Common myeloid progenitor, CD34-positive (primary cell): Measurements from ENCODE around the gene PCCB.
"Not testable (repeated sequence)": the region's sequence is repeated elsewhere in the genome, so short reads cannot be mapped to it uniquely, and the experiment has no call there.

Experiments used
- CTCF ChIA-PET: fragments of 350-600 bp; sonication (Branson Sonifier 250); formaldehyde crosslinking; loops from one replicate; lab custom pipeline; 2021; ENCODE audit warnings: antibody characterized with exemption; lab: Charles Lee
- POLR2A ChIA-PET: fragments of 350-600 bp; sonication (Branson Sonifier 250); formaldehyde crosslinking; loops from one replicate; lab custom pipeline; 2021; ENCODE audit warnings: antibody characterized with exemption; lab: Charles Lee
- DNase-seq, 3 donors: peaks; one replicate each; pipeline versions ENCODE4 v3.0.0 to v3.0.0-alpha.2; 2013
- H3K27ac ChIP-seq, 2 experiments: 1 replicate in 1 of 2; 2 replicates in 1 of 2; pipeline ENCODE4 v1.7.0; 2013; ENCODE audit warnings: inconsistent platforms in 2 of 2, low read length in 2 of 2, mild to moderate bottlenecking in 2 of 2, low read depth in 1 of 2, moderate library complexity in 1 of 2; ENCODE audit not compliant: severe bottlenecking in 2 of 2, insufficient read depth in 1 of 2, poor library complexity in 1 of 2
- H3K27me3 ChIP-seq, 5 experiments: replicated peaks in 2 of 5; 1 replicate in 3 of 5; 2 replicates in 2 of 5; pipeline versions ENCODE4 v1.6.1 to v1.7.0; 2013; ENCODE audit warnings: low read length in 4 of 5, mild to moderate bottlenecking in 2 of 5, moderate library complexity in 2 of 5, inconsistent platforms in 1 of 5; ENCODE audit not compliant: insufficient read depth in 5 of 5, control insufficient read depth in 4 of 5
- H3K36me3 ChIP-seq, 4 experiments: 1 replicate in 2 of 4; 2 replicates in 2 of 4; pipeline versions ENCODE4 v1.6.1 to v1.7.0; 2013; ENCODE audit warnings: low read length in 3 of 4, control low read depth in 1 of 4, mild to moderate bottlenecking in 1 of 4; ENCODE audit not compliant: control insufficient read depth in 4 of 4, insufficient read depth in 4 of 4
- H3K4me1 ChIP-seq, 4 experiments: 1 replicate in 3 of 4; 2 replicates in 1 of 4; pipeline versions ENCODE4 v1.6.1 to v1.7.1; 2013; ENCODE audit warnings: low read length in 3 of 4, mild to moderate bottlenecking in 3 of 4, control low read depth in 1 of 4, inconsistent platforms in 1 of 4, moderate library complexity in 1 of 4; ENCODE audit not compliant: control insufficient read depth in 4 of 4, insufficient read depth in 4 of 4; ENCODE audit errors: control extremely low read depth in 1 of 4
- H3K4me3 ChIP-seq, 7 experiments: 1 replicate in 4 of 7; 2 replicates in 3 of 7; pipeline versions ENCODE4 v1.5.1 to v1.7.0; 2013; ENCODE audit warnings: mild to moderate bottlenecking in 7 of 7, low read length in 6 of 7, moderate library complexity in 6 of 7, inconsistent platforms in 2 of 7, low read depth in 2 of 7, control low read depth in 1 of 7; ENCODE audit not compliant: insufficient read depth in 4 of 7, control insufficient read depth in 1 of 7; ENCODE audit errors: extremely low read depth in 1 of 7
- H3K9me3 ChIP-seq, 5 experiments: 1 replicate in 4 of 5; 2 replicates in 1 of 5; pipeline versions ENCODE4 v1.6.1 to v1.7.1; 2013; ENCODE audit warnings: low read length in 4 of 5, mild to moderate bottlenecking in 2 of 5, inconsistent platforms in 1 of 5, low read depth in 1 of 5, moderate library complexity in 1 of 5; ENCODE audit not compliant: control insufficient read depth in 4 of 5, insufficient read depth in 2 of 5; ENCODE audit errors: control extremely low read depth in 1 of 5
- WGBS: methylation state at CpG from one replicate; pipeline ENCODE4 v1.1.5; 2013; ENCODE audit not compliant: insufficient coverage; 5-methylcytosine and 5-hydroxymethylcytosine counted together

Gene PCCB

DNA sequence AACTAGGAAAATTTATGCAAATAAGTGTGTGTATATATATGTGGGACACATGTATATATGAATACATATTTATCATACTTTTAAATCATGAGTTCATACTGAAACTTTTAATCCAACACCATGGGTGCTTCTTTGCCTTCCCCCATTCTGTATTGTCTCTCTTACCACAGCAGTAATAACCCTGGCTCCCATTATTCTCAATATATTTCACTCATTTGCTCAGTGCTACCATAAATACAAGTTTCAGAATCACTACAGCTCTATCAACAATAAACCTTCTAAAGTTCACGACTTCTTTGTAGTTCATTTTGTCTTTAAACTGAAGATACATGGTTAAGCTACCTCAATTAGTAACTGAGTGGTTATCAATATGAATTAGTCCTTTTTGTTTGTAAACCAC, 82.2 kb downstream of the PCCB start:
- H3K27me3 ChIP-seq, result no peaks in the 10 kb centered on the region
- peaks cover 16 to 72% (median 45%) of the 10 kb centered on the region in 4 experiments for H3K36me3 ChIP-seq
- no peak overlapping the region for H3K4me3 ChIP-seq
- H3K27ac ChIP-seq, result no peak overlapping the region
- ChIA-PET CTCF (interaction anchor here (1.1 kb wide), 1 partner anchor 20 kb away, joined by 3 read pairs; no protein-coding TSS in a partner anchor), POLR2A (no interaction called here)
- no peak for DNase-seq
- no CpG with 5 or more reads among the region's 1 CpG for WGBS
- H3K4me1 ChIP-seq, result no peaks in the 10 kb centered on the region
- H3K9me3 ChIP-seq, result peaks cover 0 to 2% (median 0%) of the 10 kb centered on the region in 5 experiments

DNA sequence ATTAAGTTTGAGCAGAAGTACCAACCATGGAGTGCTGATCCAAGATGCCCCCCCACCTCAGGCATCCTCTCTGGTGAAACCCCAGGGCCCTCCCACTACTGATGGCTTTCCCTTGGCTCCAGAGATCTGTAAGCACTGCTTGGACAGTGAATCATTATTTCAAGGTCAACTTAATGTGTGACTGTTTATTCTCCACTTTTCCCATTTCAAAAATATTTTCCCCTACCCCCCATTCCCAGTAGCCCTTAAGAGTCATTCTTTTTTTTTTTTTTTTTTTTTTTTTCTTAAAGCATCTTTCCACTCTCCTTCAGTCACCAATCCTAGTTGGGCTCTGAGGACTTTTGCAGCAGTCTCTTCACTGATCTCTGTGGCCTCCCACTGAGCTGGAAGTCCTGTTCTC, 82.6 kb downstream of the PCCB start:
- Histone ChIP-seq H3K4me1 (no peaks in the 10 kb centered on the region), H3K36me3 (peaks cover 17 to 71% (median 40%) of the 10 kb centered on the region in 4 experiments), H3K27me3 (no peaks in the 10 kb centered on the region), H3K4me3 (no peak overlapping the region), H3K9me3 (peaks cover 0 to 2% (median 0%) of the 10 kb centered on the region in 5 experiments), H3K27ac (no peak overlapping the region)
- POLR2A ChIA-PET, result no interaction called here
- CTCF ChIA-PET, result interaction anchor here (0.8 to 1.3 kb wide), 2 partner anchors 59 to 681 kb away, joined by 3 read pairs; no protein-coding TSS in a partner anchor
- DNase-seq, result no peak

DNA sequence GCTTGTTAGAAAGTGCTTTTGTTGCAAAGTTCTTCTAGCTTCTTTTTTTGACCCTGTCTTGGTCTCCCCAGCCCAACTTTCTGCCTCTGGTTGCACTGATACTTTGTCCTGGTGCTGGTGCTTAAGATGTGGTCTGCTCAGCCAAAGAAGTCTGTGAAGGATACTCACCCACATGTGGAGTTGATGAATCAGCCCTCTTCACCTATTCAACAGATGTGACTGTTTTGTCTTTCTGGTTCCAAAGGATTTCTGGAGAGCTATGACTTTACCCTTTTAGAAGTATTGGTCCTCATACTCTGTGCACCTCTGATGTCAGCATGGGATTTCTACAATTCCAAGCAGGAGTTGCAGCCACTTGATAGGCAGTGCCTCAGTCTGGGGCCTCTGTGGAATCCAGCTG, 84.1 kb downstream of the PCCB start:
- peaks cover 13 to 60% (median 27%) of the 10 kb centered on the region in 4 experiments for H3K36me3 ChIP-seq
- no peak overlapping the region for H3K27ac ChIP-seq
- ChIA-PET POLR2A (no interaction called here), CTCF (interaction anchor here (0.6 to 1.3 kb wide), 2 partner anchors 285 to 680 kb away, joined by 3 to 4 read pairs; no protein-coding TSS in a partner anchor)
- H3K27me3 ChIP-seq, result no peaks in the 10 kb centered on the region
- H3K9me3 ChIP-seq, result no peaks in the 10 kb centered on the region
- no peaks in the 10 kb centered on the region for H3K4me1 ChIP-seq
- no peak overlapping the region for H3K4me3 ChIP-seq
- DNase-seq, result no peak

DNA sequence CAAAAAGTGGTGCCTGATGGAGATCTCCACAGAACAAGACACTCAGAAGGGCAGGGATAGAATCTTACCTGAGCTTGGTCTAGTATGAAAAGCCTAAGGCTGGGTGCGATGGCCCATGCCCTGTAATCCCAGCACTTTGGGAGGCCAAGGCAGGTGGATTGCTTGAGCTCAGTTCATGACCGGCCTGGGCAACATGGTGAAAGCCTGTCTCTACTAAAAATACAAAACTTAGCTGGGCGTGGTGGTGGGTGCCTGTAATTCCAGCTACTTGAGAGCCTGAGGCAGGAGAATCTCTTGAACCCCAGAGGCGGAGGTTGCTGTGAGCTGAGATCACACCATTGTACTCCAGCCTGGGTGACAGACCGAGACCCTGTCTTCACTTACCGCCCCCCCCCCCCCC, 84.6 kb downstream of the PCCB start:
- WGBS, result 100% methylated on average over 4 of the region's 6 CpGs

DNA sequence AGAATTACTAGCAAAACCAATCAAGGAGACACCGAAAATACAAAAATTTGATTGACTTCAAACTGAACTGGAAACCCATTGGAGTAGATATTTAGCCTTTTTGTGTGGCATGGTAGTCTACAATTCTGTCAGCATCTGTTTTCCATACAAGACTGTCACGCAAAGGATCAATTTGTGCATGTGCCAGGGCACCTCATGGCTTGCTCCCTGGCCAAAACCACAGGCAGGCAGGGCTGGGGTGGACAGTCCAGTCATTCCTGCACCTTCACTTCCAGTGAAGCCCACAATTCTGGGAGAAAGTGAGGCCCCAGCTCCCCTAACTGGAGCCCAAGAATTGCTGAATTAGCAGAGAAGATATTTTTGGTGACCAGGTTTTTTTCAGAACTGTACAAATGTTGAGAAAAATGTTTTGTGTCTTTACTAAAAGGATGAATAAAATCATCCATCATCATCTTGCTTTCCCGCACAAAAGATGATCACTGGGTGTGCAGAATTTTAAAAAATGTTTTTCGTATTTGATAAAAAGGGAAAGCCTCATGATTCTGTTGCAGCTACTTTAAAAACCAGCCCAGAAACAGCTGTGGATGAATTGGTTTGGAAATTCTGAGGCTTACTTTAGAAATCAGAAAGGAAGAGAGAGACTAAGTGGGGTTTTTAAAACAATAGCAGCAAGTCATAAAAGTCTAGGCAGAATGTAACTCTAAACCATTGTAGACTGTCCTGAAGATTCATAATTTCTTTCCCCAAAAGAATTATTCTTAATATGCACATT, 86.4 kb downstream of the PCCB start:
- Histone ChIP-seq H3K9me3 (no peaks in the 10 kb centered on the region), H3K27ac (no peak overlapping the region), H3K4me3 (no peak overlapping the region), H3K36me3 (peaks cover 9 to 56% (median 33%) of the 10 kb centered on the region in 4 experiments), H3K27me3 (no peaks in the 10 kb centered on the region), H3K4me1 (no peaks in the 10 kb centered on the region)
- ChIA-PET CTCF (interaction anchor here (1.8 kb wide), 1 partner anchor 8 kb away, joined by 10 read pairs; no protein-coding TSS in a partner anchor), POLR2A (no interaction called here)
- WGBS, result 97% methylated on average over 3 of the region's 4 CpGs
- no peak for DNase-seq

More for the DNA sequence above, 84.6 kb downstream of the PCCB start:
- POLR2A ChIA-PET, H3K9me3 ChIP-seq, DNase-seq, H3K27me3 ChIP-seq, H3K4me3 ChIP-seq, H3K4me1 ChIP-seq, H3K27ac ChIP-seq: not testable (repeated sequence)
- CTCF ChIA-PET, result interaction anchor here (0.6 kb wide), 1 partner anchor 285 kb away, joined by 4 read pairs; no protein-coding TSS in a partner anchor
- peaks cover 11 to 56% (median 26%) of the 10 kb centered on the region in 4 experiments for H3K36me3 ChIP-seq

DNA sequence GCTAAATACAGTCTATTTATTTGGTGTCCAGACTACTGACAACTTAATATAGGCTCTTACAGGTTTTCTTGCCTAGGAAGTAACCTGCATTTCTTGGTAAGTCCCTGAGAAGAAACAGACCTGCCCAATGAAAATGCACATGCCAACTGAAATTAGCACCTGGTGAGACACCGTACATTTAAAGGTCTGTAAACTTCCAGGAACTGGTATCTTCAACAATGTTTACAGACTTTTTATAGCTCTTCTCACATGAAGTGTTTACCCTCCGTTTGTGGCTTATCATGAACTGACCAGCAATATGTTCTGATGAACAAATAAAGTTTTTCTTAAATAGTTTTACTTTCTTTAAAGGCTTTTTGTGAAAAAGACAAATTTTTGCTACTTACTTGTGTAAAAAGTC, 93.3 kb downstream of the PCCB start:
- Histone ChIP-seq H3K9me3 (no peaks in the 10 kb centered on the region), H3K4me1 (no peaks in the 10 kb centered on the region), H3K27ac (no peak overlapping the region), H3K36me3 (peaks cover 3 to 44% (median 18%) of the 10 kb centered on the region in 4 experiments), H3K27me3 (no peaks in the 10 kb centered on the region), H3K4me3 (no peak overlapping the region)
- ChIA-PET CTCF (interaction anchor here (0.7 kb wide), 1 partner anchor 267 kb away, joined by 3 read pairs; no protein-coding TSS in a partner anchor), POLR2A (no interaction called here)
- DNase-seq, result no peak
- WGBS, result 100% methylated on average over 1 of the region's 2 CpGs

DNA sequence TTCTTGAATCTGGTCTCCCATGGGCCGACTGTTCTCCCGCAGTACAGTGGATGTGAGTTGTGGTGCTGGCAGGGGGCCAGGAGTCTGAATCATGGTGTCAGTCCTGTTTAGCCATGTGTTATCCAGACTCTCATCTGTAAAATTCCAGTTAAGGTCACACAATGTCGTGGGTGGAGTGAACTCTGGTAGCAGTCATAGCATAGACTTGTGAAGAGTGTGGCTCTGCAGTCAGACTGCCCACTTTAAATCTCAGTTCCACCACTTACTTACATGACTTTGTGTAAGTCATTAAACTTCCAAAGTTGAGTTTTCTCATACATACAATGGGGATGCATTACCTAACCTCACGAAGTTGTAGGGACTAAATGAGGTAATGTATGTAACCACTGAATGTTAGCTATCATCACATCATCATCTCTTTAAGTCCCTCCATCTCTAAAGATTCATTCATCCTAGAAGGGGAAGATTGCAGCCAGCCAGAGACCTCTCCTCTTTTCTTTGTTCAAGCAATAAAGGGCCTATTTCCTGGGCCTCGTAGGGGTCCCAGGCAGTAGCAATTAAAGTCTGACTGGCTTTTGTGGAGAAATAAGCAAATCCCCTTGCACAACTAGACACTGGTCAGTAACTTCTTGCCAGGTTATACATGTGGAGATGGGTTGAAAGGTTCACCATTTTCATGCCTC, 93.9 kb downstream of the PCCB start:
- DNase-seq, result no peak
- H3K9me3 ChIP-seq, result no peaks in the 10 kb centered on the region
- CTCF ChIA-PET, result no interaction called here
- peaks cover 3 to 47% (median 19%) of the 10 kb centered on the region in 4 experiments for H3K36me3 ChIP-seq
- H3K4me3 ChIP-seq, result no peak overlapping the region
- H3K27ac ChIP-seq, result no peak overlapping the region
- H3K27me3 ChIP-seq, result no peaks in the 10 kb centered on the region
- POLR2A ChIA-PET, result no interaction called here
- H3K4me1 ChIP-seq, result no peaks in the 10 kb centered on the region
- 100% methylated on average over 2 of the region's 5 CpGs for WGBS
